Cerebellar nuclear complex (tissue), 1 donor: ENCODE data around the gene SMPD3.

Source experiments
- DNase-seq, 2 experiments: peaks; one replicate each; lab custom pipeline; 2025; lab: John Stamatoyannopoulos, UW

The SMPD3 gene

DNA sequence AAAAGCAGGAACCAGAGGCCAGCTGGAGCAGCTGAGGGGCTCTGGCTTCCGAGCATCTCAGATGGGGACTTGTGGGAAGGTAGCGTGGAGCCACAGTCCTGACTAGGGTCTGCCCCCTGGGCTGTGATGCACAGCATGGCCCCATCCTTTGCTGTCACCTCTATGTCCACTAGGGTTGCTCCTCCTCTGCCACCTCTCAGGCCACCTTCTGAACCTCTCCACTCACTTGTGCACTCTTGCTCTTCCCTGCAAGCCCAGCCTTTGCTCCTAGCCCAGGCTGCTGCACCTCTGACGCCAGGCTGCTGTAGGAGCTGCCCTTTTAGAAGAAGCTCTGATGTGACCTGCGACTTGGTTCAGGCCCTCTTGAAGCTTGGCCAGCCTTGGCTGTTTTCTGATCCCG, 24.3 kb upstream of the SMPD3 start:
- DNase-seq: no peak

GRCh38 chr16:68470461-68471150, 22.3 kb upstream of the SMPD3 start:
- no peak for DNase-seq

GRCh38 chr16:68469796-68470460, 21.6 kb upstream of the SMPD3 start:
- DNase-seq: no peak

DNA sequence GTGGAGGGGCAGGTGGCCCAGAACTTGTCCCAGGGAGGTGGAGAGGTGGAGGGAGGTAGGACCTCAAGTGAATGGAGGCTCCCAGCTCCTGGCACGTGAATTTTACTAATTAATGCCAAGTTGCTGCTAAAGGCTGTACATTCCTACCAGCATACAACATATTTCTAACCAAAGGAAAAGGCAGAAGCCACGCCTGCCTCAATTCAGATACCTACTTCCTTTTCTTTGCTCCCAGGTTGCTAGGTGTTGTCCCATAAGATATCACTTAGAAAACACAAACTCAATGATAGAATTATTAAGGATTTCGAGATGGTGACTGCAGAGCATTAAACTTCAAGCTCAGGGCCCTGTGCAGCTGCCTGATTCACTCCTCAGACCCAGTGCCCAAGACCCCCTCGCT, 20.5 kb upstream of the SMPD3 start:
- no peak for DNase-seq

DNA sequence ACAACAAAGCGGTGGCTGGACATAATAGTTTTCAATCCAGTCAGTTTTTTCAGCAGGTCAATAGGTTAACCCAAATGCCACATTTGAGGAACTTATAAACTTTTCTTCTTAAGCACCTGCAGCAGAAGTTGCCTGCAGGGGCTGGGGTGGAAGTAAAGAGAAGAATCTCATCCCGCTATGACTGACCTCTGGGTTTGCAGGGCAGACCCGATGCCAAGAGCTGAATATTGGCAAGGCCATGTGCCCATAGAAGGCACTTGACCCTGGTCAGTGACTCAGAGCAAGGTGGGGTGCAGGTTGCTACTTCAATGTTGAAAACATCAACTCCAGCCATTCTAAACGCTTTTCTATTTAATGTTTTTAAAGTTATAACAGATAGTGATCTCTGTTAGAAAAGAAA, 17.9 kb upstream of the SMPD3 start:
- no peak for DNase-seq

GRCh38 chr16:68463904-68464303, 15.6 kb upstream of the SMPD3 start:
- DNase-seq: no peak

DNA sequence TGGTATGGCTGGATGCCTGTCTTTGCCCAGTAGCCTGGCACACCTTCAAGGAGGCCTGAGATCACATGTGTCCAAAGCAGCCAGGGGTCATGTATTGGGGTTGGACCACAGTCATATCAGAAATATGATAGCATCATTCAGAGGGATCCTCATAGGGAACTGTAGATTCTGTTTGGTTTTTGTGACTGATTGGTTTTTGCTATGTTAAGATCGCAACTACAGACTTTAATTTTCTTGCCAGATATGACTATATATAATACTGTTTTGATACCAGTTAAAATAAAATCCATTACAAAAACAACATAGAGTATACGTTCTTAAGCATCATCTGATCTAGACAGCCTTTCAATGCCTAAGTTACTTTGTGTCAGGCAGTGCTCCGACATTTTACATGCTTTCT, 11.8 kb upstream of the SMPD3 start:
- DNase-seq: no peak

DNA sequence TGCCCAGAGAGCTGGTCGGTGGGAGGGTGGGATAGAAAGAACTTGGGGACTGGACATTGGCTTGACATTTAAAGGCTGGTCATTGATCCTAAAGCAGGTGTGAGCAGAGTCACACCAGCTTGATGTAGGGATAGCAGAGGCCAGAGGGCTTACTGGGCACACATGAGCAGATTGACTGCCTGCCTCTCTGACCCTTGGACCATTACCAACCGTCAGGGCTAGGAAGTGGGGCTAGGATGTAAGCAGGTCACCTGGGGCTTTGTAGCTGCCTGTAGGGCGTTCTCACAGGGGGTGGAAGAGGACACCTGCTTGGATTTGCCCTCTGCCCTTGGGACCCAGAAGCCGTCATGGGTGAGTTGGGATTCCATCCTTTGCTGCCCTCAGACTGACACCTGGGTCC, 11.1 kb upstream of the SMPD3 start:
- no peak for DNase-seq

DNA sequence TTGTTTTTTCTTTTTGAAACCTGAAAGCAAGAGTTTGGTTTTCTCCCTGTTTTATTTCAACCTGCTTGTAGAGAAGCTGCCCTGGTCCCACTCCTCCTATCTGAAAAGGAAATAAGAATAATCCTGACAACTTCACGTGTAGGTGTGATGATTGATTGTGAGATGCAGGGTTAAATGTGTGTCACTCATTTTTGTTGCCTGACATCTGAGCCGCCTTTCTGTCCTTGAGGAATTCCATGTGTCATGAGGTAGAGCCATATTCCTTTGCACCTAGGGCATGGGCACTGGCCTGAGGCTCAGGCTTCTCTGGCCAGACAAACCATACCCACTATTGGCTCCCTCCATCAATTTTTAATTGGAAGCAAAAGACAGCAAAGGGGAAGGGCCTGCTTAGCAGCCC, 10.2 kb upstream of the SMPD3 start:
- no peak for DNase-seq

GRCh38 chr16:68458101-68458500, 9.8 kb upstream of the SMPD3 start:
- DNase-seq: no peak

- DNase-seq: no peak
Observed at GRCh38 chr16:68455631-68456030, 7.3 kb upstream of the SMPD3 start.

DNA sequence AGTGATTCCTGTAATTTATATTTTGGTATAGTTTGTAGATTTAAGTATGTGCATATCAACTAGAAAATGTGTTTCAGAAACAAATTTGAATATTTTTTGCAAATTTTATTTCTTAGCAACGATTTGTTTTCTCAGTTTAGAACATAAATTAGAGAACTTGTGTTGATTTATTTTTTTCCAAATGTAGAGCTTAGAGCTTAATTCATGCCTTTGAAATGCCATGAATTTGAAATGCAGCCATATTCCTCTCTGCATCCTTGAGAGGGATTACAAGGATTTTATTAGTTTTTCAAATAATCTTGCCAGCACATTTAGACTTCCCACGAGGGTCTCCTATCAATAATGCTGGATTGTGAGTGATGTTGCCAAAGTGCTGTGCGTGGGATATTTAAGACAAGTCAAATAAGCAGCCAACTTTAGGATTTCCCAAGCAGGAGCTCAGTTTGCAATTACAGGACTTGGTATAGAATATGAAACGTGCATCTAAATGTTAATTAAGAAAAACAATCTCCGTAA, 6.7 kb upstream of the SMPD3 start:
- no peak for DNase-seq

GRCh38 chr16:68453816-68454215, 5.5 kb upstream of the SMPD3 start:
- no peak for DNase-seq

- DNase-seq: no peak
Observed at GRCh38 chr16:68452176-68452575, 3.9 kb upstream of the SMPD3 start.

DNA sequence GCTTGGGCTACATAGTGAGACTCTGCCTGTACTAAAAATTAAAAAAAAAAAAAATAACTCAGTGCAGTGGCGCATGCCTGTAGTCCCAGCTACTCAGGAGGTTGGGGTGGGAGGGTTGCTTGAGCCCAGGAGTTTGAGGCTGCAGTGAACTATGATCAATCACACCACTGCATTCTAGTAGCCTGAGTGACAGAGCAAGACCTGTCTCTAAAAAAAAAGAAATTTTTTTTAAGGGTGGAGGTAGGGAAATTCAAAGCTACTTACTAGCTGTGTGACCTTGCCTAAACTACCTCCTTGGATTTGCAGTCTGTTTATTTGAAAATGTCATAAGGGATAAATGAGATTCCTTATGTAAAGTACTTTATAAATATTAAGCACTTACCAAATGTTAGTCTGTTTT, 3.4 kb upstream of the SMPD3 start:
- DNase-seq: no peak

- DNase-seq: no peak
Observed at GRCh38 chr16:68450741-68451255, 2.5 kb upstream of the SMPD3 start.

DNA sequence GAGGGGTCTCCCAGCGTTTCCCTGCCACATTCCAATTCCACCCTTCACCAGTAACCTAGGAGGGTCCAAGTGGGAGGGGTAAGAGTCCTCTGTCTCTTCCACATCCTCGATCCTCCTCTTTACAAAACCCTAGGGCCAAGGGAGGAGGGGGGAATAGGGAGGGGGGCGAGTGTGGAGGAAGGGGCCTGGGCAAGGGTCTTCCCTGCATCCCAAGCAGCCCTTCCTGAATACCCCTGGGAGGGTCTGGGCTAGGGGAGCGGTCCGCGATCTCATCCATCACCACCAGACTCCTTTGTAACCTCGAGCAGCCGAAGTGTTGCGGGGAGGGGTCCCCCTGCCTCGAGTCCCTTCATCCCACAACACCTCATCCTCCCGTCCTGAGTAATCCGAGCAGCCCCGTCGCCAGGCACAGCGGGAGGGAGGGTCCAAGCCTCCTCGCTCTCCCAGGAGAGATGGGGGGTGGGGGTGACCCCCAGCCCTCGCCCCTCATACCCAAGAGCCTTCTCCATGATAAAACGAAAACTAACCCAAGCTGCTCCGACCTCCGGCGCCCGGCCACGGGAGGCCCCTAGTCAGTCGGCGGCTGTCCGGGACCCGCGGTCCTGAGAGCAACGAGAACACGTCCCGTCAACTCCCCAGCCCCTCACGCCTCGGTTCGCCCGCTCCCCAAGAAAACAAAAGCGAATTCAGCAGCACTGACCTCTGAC, 502 bp downstream of the SMPD3 start:
- DNase-seq: no peak

DNA sequence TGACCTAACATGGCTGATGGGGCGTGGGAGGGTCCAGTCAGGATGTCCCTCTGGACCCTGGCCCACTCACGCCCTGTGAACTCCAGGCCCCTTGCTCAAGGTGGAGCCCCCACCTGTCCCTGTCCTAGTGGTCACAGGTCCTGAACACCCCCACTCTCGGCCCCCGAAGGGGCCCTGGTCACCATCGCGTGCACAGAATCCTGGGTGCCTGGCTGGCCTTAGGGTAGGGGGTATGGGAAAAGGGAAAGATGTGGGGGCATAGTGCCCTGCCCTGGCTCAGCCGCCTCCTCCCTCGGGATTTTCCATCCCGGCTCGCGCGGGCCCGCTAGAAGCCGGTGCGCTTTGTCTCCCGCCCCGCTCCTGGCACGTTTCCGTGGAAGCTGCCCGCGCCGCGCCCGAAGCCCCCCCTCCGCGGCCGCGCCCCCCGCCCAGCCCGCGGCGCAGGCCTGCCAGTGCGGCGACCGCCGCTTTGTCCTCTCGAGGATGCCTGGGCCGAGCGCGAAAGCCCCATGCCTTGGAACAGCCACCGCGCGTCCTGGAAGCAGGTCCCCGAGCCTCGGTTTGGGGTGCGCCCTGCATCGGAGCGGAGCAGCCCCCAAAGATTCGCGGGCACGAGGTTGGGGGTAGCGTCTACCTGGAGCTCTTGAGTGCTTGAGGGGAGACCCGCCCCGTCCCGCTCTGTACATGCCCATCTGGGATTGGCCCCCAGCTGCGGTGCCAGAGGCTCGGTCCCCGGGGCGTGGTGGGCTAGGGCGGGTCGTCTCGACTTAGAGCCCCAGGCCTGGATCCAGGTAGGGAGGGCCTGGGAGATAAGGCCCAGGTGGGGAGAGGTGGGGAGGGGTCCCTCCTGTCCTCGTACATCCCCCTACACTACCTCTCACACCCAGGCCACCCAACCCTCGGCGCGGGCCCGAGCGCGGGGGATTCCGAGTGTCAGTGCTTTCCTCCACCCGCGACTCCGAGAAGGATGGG, 1.3 kb downstream of the SMPD3 start:
- no peak for DNase-seq

- peak in 1 of 2 experiments; percentile 46 for DNase-seq
Observed at GRCh38 chr16:68445458-68445857, 2.9 kb downstream of the SMPD3 start.

DNA sequence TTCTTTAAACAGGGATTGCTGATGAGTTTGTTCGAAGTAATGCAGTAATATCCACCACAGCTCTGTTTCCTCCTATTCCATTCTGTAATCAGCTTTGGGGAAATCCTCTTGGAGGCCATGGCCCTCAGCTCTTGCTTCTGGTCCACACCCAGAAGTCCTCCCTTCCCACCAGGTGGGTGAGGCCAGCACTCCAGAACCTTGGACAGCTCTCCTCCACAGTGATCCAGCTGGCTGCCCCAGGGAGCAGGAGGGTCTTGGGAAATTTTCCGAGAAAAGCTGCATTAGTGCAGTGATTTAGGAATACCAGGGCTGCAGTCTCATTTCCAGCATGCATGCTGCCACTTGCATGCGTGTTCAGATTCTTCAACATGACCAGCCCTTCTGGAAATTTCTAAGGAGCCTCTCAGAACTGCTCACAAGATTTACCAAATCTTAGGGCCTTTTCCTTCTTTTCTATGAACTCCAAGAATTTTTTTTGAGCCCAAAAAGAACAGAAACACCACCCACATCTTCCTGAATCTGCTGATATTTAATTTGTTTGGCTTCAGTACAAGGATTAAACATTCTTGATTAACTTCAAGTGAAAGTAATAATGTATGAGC, 4.2 kb downstream of the SMPD3 start:
- no peak for DNase-seq

DNA sequence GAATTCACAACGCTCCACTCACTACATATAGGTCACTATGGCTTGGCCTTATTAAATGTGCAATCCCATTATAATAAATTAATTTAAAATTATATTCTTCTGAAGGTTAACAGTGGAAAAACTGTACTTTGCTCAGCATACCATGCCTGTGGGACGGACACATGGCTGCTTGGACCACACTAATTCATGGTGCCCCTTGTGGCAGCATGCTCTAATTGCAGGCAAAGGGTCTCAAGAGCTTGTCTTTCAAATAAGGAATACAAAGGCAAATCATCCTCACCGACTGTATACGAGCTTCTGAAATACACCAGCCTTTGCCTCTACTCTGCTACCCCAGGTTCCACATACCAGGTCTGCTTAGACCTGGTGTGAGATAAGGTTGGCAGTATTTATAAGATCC, 11.7 kb downstream of the SMPD3 start:
- DNase-seq: no peak
